Epithelial cell of proximal tubule (primary cell): Measurements from ENCODE around the gene CSPG4. TPM values are rescaled to one million over a fixed set of nuclear protein-coding genes. Genes with fewer than 3 reads are reported as not detected.

Experiments used
- DNase-seq: peaks from one replicate; pipeline ENCODE4 v3.0.0-alpha.2; 2011; ENCODE audit warnings: low read depth
- H3K4me3 ChIP-seq: 2 replicates; pipeline ENCODE4 v1.5.1; 2011; ENCODE audit warnings: low read depth, mild to moderate bottlenecking, low read length
- total RNA-seq: library from RNA; depleted of rRNA; stranded (reverse); fragments of >200 nt; gene quantifications from 2 replicates; pipeline ENCODE4 v1.2.3, GENCODE V29; 2015
- TF ChIP-seq, protein P1 (sequence below): conservative IDR thresholded peaks from 2 replicates; pipeline ENCODE4 v1.5.1; 2012; ENCODE audit warnings: low read depth, mild to moderate bottlenecking, low read length

CSPG4 gene
- total RNA-seq, 1 donor from 2014 or later, result 2.1 TPM

DNA sequence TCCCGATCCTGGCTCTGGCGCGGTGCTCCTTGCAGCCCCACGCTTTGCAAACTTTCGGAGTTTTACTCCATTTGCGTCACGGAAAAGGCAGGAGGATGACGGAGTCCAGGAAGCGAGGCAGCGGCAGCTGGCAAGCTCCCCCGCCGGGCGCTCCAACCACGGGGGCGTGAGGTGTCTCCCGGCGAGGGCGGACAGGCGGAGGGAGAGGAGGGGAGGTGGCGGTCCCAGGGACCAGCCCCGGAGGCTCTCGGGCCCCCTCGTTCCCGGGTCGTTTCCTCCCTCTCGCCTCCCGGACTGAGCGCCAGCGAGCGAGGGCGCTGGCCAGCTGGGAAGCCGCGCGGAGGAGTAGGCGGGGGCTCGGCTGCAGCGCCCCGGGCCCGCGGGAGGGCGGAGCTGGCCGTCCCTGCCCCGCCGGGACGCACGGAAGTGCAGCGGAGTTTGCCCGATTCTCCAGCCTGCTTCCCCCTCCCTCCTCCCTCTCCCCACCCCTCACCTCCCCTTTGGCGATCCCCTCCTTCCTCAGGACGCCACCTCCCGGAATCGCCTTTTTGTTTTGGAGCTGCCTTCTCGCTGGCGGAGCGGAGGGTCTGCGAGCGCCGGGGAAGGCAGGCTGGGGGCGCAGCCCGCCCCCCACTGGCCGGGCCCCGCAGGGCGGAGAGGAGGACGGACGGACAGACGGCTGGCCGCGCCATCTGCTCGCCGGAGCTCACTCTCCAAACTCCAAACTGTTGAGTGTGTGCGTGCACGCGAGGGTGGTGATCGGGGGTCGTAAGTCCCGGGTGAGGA, 65.1 kb downstream of the CSPG4 start, which contains the start of gene SNX33:
TSS of gene SNX33 (plus strand) at position 543 of the 786 bp plus-strand sequence. CDS start 1,191 bp downstream, outside the sequence.
- peak within 1 kb of the TSS; percentile 93 for H3K4me3 ChIP-seq
- TF ChIP-seq, protein P1, sequence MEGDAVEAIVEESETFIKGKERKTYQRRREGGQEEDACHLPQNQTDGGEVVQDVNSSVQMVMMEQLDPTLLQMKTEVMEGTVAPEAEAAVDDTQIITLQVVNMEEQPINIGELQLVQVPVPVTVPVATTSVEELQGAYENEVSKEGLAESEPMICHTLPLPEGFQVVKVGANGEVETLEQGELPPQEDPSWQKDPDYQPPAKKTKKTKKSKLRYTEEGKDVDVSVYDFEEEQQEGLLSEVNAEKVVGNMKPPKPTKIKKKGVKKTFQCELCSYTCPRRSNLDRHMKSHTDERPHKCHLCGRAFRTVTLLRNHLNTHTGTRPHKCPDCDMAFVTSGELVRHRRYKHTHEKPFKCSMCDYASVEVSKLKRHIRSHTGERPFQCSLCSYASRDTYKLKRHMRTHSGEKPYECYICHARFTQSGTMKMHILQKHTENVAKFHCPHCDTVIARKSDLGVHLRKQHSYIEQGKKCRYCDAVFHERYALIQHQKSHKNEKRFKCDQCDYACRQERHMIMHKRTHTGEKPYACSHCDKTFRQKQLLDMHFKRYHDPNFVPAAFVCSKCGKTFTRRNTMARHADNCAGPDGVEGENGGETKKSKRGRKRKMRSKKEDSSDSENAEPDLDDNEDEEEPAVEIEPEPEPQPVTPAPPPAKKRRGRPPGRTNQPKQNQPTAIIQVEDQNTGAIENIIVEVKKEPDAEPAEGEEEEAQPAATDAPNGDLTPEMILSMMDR, result peak; percentile 59
- no peak for DNase-seq

DNA sequence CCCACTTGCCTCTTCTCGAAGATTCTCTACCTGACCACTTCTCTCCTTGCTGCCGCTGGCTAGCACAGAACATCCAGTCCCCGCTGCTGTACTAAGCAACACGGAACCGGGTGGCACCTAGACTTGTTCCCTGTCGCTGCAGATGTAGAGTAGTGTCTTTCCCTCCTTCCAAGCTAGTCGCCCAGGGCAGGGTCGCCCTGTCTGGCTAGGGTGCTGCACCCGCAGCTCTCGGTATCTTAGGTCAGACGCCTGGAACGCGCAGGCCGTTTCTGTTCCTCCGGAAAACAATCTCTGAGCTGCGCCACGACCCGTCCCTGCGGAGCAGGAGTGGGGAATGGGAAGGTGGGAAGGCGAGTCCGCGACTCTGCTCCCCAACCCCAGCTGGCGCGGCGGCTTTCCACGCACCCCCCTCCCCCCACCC, 65.7 kb downstream of the CSPG4 start:
- DNase-seq, result no peak
- TF ChIP-seq, protein P1, result no peak
- H3K4me3 ChIP-seq, result peak overlapping the region; percentile 93

DNA sequence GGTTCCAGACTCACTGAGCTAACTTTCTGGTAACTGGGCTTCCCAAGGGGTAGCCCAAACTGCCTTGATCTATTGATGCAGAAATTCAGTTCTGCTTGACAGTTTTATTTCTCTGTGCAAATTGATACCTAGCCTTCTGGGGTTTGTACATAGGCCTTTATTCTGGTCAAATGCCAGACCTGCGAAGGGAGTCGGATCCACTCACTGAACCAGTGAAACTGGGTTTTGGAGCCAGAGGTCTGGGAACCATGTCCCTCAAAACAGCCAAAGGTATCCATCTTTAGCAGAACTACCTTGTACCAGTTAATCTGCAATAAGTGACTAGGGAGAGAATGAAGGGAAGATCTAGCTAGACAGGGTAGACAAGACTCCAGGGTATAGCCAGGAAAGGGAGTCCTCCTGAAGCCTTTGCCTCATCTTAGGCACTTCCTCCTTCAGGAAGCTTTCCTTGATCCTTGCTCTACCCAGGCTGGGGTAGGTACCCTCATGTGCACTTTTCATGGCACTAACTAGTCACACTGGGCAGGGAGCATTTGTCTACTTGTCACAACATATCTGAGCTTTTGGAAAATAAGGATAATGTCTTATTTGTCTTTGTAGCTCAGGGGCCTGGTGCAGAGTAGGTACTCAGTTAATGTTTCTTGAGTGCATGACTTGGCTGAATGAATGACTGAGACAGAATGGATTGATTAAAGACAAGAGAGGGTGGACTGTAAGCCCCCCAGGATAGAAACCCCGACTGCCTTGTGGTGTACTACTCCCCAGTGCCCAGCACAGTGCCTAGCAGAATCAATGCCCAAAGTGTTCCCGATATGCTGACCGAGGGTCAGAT, 66.3 kb downstream of the CSPG4 start:
- DNase-seq, result no peak
- peak overlapping the region; percentile 93 for H3K4me3 ChIP-seq
- TF ChIP-seq, protein P1, result no peak

DNA sequence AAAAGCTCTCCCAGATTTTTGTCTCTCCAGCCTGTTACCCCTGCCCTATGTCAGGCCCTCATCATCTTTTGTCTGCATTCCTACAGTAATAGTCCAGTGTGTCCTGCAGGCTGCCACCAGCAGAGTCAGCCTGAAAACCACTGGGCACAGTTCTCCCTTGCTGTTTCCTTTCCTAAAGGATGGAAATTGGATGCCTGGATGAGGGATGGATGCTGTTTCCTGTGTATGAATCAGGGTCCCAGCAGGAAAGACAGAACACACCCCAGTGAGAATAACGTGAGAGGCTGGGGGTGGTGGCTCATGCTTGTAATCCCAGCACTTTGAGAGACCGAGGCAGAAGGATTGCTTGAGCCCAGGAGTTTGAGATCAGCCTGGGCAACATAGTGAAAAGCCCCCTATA, 68.3 kb downstream of the CSPG4 start:
- TF ChIP-seq, protein P1, result no peak
- H3K4me3 ChIP-seq, result no peak overlapping the region
- no peak for DNase-seq

DNA sequence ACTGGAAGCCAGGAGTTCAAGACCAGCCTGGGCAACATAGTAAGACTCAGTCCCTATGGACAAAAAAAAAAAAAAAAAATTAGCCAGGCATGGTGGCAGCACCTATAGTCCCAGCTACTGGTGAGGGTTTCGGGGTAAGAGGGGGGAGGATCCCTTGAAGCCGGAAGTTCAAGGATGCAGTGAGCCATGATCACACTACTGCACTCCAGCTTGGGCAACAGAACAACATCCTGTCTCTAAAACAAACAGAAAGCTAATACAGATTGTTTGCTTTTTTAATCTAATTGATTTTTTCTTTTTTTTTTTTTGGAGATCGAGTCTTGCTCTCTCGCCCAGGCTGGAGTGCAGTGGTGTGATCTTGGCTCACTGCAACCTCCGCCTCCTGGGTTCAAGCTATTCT, 71.0 kb downstream of the CSPG4 start:
- no peak for DNase-seq
- no peak overlapping the region for H3K4me3 ChIP-seq
- TF ChIP-seq, protein P1, result no peak

DNA sequence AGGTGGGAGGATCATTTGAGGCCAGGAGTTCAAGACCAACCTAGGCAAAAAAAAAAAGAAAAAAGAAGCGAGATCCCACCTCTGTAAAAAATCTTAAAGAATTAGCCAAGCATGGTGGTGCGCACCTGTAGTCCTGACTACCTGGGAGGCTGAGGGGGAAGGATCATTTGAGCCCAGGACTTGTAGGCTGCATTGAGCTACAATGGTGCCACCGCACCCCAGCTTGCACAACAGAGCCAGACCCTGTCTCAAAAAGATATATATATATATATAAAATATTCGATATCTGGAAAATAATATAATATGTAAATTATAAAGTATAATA, 71.5 kb downstream of the CSPG4 start:
- no peak overlapping the region for H3K4me3 ChIP-seq
- TF ChIP-seq, protein P1, result no peak
- no peak for DNase-seq
